GM21381 (cell line): ENCODE results near the gene SUGCT.

ENCODE experiments used
- ATAC-seq: cut with Tn5 transposase; IDR thresholded peaks from one replicate; pipeline ENCODE4 v1.9.1; 2021; ENCODE audit warnings: mild to moderate bottlenecking, moderate library complexity; ENCODE audit not compliant: unreplicated experiment

SUGCT gene

GRCh38 chr7:40509287-40509996 lies 374.6 kb downstream of the SUGCT start:
- no peak for ATAC-seq

GRCh38 chr7:40516376-40516775 lies 381.6 kb downstream of the SUGCT start:
- ATAC-seq: no peak

GRCh38 chr7:40519009-40519408 lies 384.2 kb downstream of the SUGCT start:
- ATAC-seq: no peak

- no peak for ATAC-seq
Measured at GRCh38 chr7:40520986-40521738, 386.4 kb downstream of the SUGCT start.

- ATAC-seq: no peak
Measured at GRCh38 chr7:40525764-40526163, 391.0 kb downstream of the SUGCT start.

GRCh38 chr7:40526951-40527715 lies 392.3 kb downstream of the SUGCT start:
- no peak for ATAC-seq

GRCh38 chr7:40527723-40528122 lies 392.9 kb downstream of the SUGCT start:
- ATAC-seq: no peak

GRCh38 chr7:40530292-40530691 lies 395.5 kb downstream of the SUGCT start:
- ATAC-seq: no peak

- no peak for ATAC-seq
Measured at GRCh38 chr7:40531956-40532355, 397.2 kb downstream of the SUGCT start.

- no peak for ATAC-seq
Measured at GRCh38 chr7:40535678-40536077, 400.9 kb downstream of the SUGCT start.

- no peak for ATAC-seq
Measured at GRCh38 chr7:40536421-40536820, 401.6 kb downstream of the SUGCT start.

- no peak for ATAC-seq
Measured at GRCh38 chr7:40538281-40538680, 403.5 kb downstream of the SUGCT start.

- ATAC-seq: no peak
Measured at GRCh38 chr7:40541336-40541735, 406.5 kb downstream of the SUGCT start.

- ATAC-seq: no peak
Measured at GRCh38 chr7:40542982-40543741, 408.4 kb downstream of the SUGCT start.

- no peak for ATAC-seq
Measured at GRCh38 chr7:40544221-40544723, 409.5 kb downstream of the SUGCT start.

- ATAC-seq: no peak
Measured at GRCh38 chr7:40544871-40545303, 410.1 kb downstream of the SUGCT start.

- ATAC-seq: no peak
Measured at GRCh38 chr7:40545739-40546138, 410.9 kb downstream of the SUGCT start.

GRCh38 chr7:40546616-40547501 lies 412.1 kb downstream of the SUGCT start:
- ATAC-seq: no peak

- ATAC-seq: no peak
Measured at GRCh38 chr7:40549372-40550039, 414.7 kb downstream of the SUGCT start.
